ENCODE results near the gene TCEANC.

TCEANC gene

GRCh38 chrX:13693341-13693961 is 40.5 kb downstream of the TCEANC start:
- no peak overlapping the region for H3K23ac ChIP-seq (ENCODE audit: low read length)
- no peak overlapping the region for H3K4me2 ChIP-seq (ENCODE audit: low read length)
- no peak overlapping the region for H2BK5ac ChIP-seq (ENCODE audit: low read length)
- no peaks in the 10 kb centered on the region for H3K79me1 ChIP-seq (ENCODE audit: low read length)
- no peak overlapping the region for H4K8ac ChIP-seq (ENCODE audit: low read depth, low read length)
- H4K5ac ChIP-seq (ENCODE audit: low read length): no peak overlapping the region
- H3K56ac ChIP-seq (ENCODE audit: low read length): no peak overlapping the region
- H3K36me3 ChIP-seq (ENCODE audit: control insufficient read depth, insufficient read depth, low read length): no peaks in the 10 kb centered on the region
- no peak overlapping the region for H3K18ac ChIP-seq (ENCODE audit: low read length)
- peaks cover 50% of the 10 kb centered on the region for H3K79me2 ChIP-seq (ENCODE audit: control insufficient read depth, insufficient read depth, low read length)
- DNase-seq: peak; percentile 65
- no peaks in the 10 kb centered on the region for H3K27me3 ChIP-seq (ENCODE audit: insufficient read depth, low read length, poor library complexity)
- no peak overlapping the region for H2AK5ac ChIP-seq (ENCODE audit: low read length)
- no peak overlapping the region for H2BK15ac ChIP-seq (replicated peaks; ENCODE audit: low read depth)
- no peak overlapping the region for H3K27ac ChIP-seq (ENCODE audit: low read depth, low read length)
- no peak overlapping the region for H3K4ac ChIP-seq (ENCODE audit: low read depth, low read length)
- no CpG with 5 or more reads among the region's 7 CpGs for WGBS (ENCODE audit: extremely low coverage, insufficient coverage, low lambda C conversion rate)
- H3K4me3 ChIP-seq (ENCODE audit: low read length): no peak overlapping the region
- peaks cover 6% of the 10 kb centered on the region for H3K4me1 ChIP-seq (ENCODE audit: control insufficient read depth, low read depth, low read length)
- no peak overlapping the region for H3K9ac ChIP-seq (ENCODE audit: low read length)
- H2BK120ac ChIP-seq (ENCODE audit: low read depth, low read length): no peak overlapping the region

GRCh38 chrX:13694359-13694758 is 41.4 kb downstream of the TCEANC start:
- Histone ChIP-seq H3K56ac (ENCODE audit: low read length) (no peak overlapping the region), H3K18ac (ENCODE audit: low read length) (no peak overlapping the region), H3K23ac (ENCODE audit: low read length) (no peak overlapping the region), H3K9ac (ENCODE audit: low read length) (no peak overlapping the region), H4K8ac (ENCODE audit: low read depth, low read length) (no peak overlapping the region), H3K36me3 (ENCODE audit: control insufficient read depth, insufficient read depth, low read length) (no peaks in the 10 kb centered on the region), H3K4me3 (ENCODE audit: low read length) (no peak overlapping the region), H3K27ac (ENCODE audit: low read depth, low read length) (no peak overlapping the region), H2BK120ac (ENCODE audit: low read depth, low read length) (no peak overlapping the region), H3K79me2 (ENCODE audit: control insufficient read depth, insufficient read depth, low read length) (peaks cover 50% of the 10 kb centered on the region), H2AK5ac (ENCODE audit: low read length) (no peak overlapping the region), H3K4me1 (ENCODE audit: control insufficient read depth, low read depth, low read length) (peaks cover 6% of the 10 kb centered on the region), H3K4me2 (ENCODE audit: low read length) (no peak overlapping the region), H3K4ac (ENCODE audit: low read depth, low read length) (no peak overlapping the region), H2BK5ac (ENCODE audit: low read length) (no peak overlapping the region), H2BK15ac (replicated peaks; ENCODE audit: low read depth) (no peak overlapping the region), H3K27me3 (ENCODE audit: insufficient read depth, low read length, poor library complexity) (no peaks in the 10 kb centered on the region), H4K5ac (ENCODE audit: low read length) (no peak overlapping the region), H3K79me1 (ENCODE audit: low read length) (no peaks in the 10 kb centered on the region)
- DNase-seq: no peak
- no CpG with 5 or more reads among the region's 2 CpGs for WGBS (ENCODE audit: extremely low coverage, insufficient coverage, low lambda C conversion rate)

GRCh38 chrX:13694983-13695382 is 42.0 kb downstream of the TCEANC start:
- no CpG with 5 or more reads among the region's 8 CpGs for WGBS (ENCODE audit: extremely low coverage, insufficient coverage, low lambda C conversion rate)
- Histone ChIP-seq H2BK120ac (ENCODE audit: low read depth, low read length) (no peak overlapping the region), H3K4me3 (ENCODE audit: low read length) (no peak overlapping the region), H3K27me3 (ENCODE audit: insufficient read depth, low read length, poor library complexity) (no peaks in the 10 kb centered on the region), H2BK15ac (replicated peaks; ENCODE audit: low read depth) (no peak overlapping the region), H4K5ac (ENCODE audit: low read length) (no peak overlapping the region), H2BK5ac (ENCODE audit: low read length) (no peak overlapping the region), H3K27ac (ENCODE audit: low read depth, low read length) (no peak overlapping the region), H3K9ac (ENCODE audit: low read length) (no peak overlapping the region), H4K8ac (ENCODE audit: low read depth, low read length) (no peak overlapping the region), H3K4me1 (ENCODE audit: control insufficient read depth, low read depth, low read length) (peaks cover 6% of the 10 kb centered on the region), H3K18ac (ENCODE audit: low read length) (no peak overlapping the region), H3K4me2 (ENCODE audit: low read length) (no peak overlapping the region), H3K79me1 (ENCODE audit: low read length) (no peaks in the 10 kb centered on the region), H2AK5ac (ENCODE audit: low read length) (no peak overlapping the region), H3K56ac (ENCODE audit: low read length) (no peak overlapping the region), H3K36me3 (ENCODE audit: control insufficient read depth, insufficient read depth, low read length) (no peaks in the 10 kb centered on the region), H3K4ac (ENCODE audit: low read depth, low read length) (no peak overlapping the region), H3K23ac (ENCODE audit: low read length) (no peak overlapping the region), H3K79me2 (ENCODE audit: control insufficient read depth, insufficient read depth, low read length) (peaks cover 46% of the 10 kb centered on the region)
- no peak for DNase-seq

GRCh38 chrX:13695601-13696115 is 42.7 kb downstream of the TCEANC start:
- Histone ChIP-seq H3K4me2 (ENCODE audit: low read length) (no peak overlapping the region), H3K4ac (ENCODE audit: low read depth, low read length) (no peak overlapping the region), H2BK15ac (replicated peaks; ENCODE audit: low read depth) (no peak overlapping the region), H3K56ac (ENCODE audit: low read length) (no peak overlapping the region), H3K27me3 (ENCODE audit: insufficient read depth, low read length, poor library complexity) (no peaks in the 10 kb centered on the region), H4K5ac (ENCODE audit: low read length) (no peak overlapping the region), H3K4me3 (ENCODE audit: low read length) (no peak overlapping the region), H2BK120ac (ENCODE audit: low read depth, low read length) (no peak overlapping the region), H3K9ac (ENCODE audit: low read length) (no peak overlapping the region), H4K8ac (ENCODE audit: low read depth, low read length) (no peak overlapping the region), H3K79me1 (ENCODE audit: low read length) (no peaks in the 10 kb centered on the region), H3K23ac (ENCODE audit: low read length) (no peak overlapping the region), H3K79me2 (ENCODE audit: control insufficient read depth, insufficient read depth, low read length) (peaks cover 45% of the 10 kb centered on the region), H2BK5ac (ENCODE audit: low read length) (no peak overlapping the region), H3K36me3 (ENCODE audit: control insufficient read depth, insufficient read depth, low read length) (no peaks in the 10 kb centered on the region), H3K27ac (ENCODE audit: low read depth, low read length) (no peak overlapping the region), H3K4me1 (ENCODE audit: control insufficient read depth, low read depth, low read length) (peaks cover 6% of the 10 kb centered on the region), H2AK5ac (ENCODE audit: low read length) (no peak overlapping the region), H3K18ac (ENCODE audit: low read length) (no peak overlapping the region)
- DNase-seq: no peak
- WGBS (ENCODE audit: extremely low coverage, insufficient coverage, low lambda C conversion rate): 100% methylated on average over 2 of the region's 4 CpGs

- Histone ChIP-seq H2BK5ac (ENCODE audit: low read length) (no peak overlapping the region), H3K4ac (ENCODE audit: low read depth, low read length) (no peak overlapping the region), H2BK120ac (ENCODE audit: low read depth, low read length) (no peak overlapping the region), H3K79me1 (ENCODE audit: low read length) (no peaks in the 10 kb centered on the region), H3K36me3 (ENCODE audit: control insufficient read depth, insufficient read depth, low read length) (no peaks in the 10 kb centered on the region), H3K18ac (ENCODE audit: low read length) (no peak overlapping the region), H3K4me1 (ENCODE audit: control insufficient read depth, low read depth, low read length) (peaks cover 6% of the 10 kb centered on the region), H3K9ac (ENCODE audit: low read length) (no peak overlapping the region), H3K23ac (ENCODE audit: low read length) (no peak overlapping the region), H3K27ac (ENCODE audit: low read depth, low read length) (no peak overlapping the region), H3K27me3 (ENCODE audit: insufficient read depth, low read length, poor library complexity) (no peaks in the 10 kb centered on the region), H4K8ac (ENCODE audit: low read depth, low read length) (no peak overlapping the region), H4K5ac (ENCODE audit: low read length) (no peak overlapping the region), H3K56ac (ENCODE audit: low read length) (no peak overlapping the region), H3K4me3 (ENCODE audit: low read length) (no peak overlapping the region), H2BK15ac (replicated peaks; ENCODE audit: low read depth) (no peak overlapping the region), H2AK5ac (ENCODE audit: low read length) (no peak overlapping the region), H3K4me2 (ENCODE audit: low read length) (no peak overlapping the region), H3K79me2 (ENCODE audit: control insufficient read depth, insufficient read depth, low read length) (peaks cover 49% of the 10 kb centered on the region)
- WGBS (ENCODE audit: extremely low coverage, insufficient coverage, low lambda C conversion rate): no CpG with 5 or more reads among the region's 2 CpGs
- DNase-seq: no peak
Measured at GRCh38 chrX:13697455-13697854, 44.5 kb downstream of the TCEANC start.

GRCh38 chrX:13697976-13698375 is 45.0 kb downstream of the TCEANC start:
- Histone ChIP-seq H3K23ac (ENCODE audit: low read length) (no peak overlapping the region), H3K18ac (ENCODE audit: low read length) (no peak overlapping the region), H3K27ac (ENCODE audit: low read depth, low read length) (no peak overlapping the region), H2BK120ac (ENCODE audit: low read depth, low read length) (no peak overlapping the region), H2BK15ac (replicated peaks; ENCODE audit: low read depth) (no peak overlapping the region), H3K27me3 (ENCODE audit: insufficient read depth, low read length, poor library complexity) (no peaks in the 10 kb centered on the region), H3K36me3 (ENCODE audit: control insufficient read depth, insufficient read depth, low read length) (no peaks in the 10 kb centered on the region), H2AK5ac (ENCODE audit: low read length) (no peak overlapping the region), H3K4me2 (ENCODE audit: low read length) (no peak overlapping the region), H4K5ac (ENCODE audit: low read length) (no peak overlapping the region), H2BK5ac (ENCODE audit: low read length) (no peak overlapping the region), H3K4me3 (ENCODE audit: low read length) (no peak overlapping the region), H3K79me1 (ENCODE audit: low read length) (no peaks in the 10 kb centered on the region), H3K4me1 (ENCODE audit: control insufficient read depth, low read depth, low read length) (peaks cover 2% of the 10 kb centered on the region), H4K8ac (ENCODE audit: low read depth, low read length) (no peak overlapping the region), H3K56ac (ENCODE audit: low read length) (no peak overlapping the region), H3K9ac (ENCODE audit: low read length) (no peak overlapping the region), H3K4ac (ENCODE audit: low read depth, low read length) (no peak overlapping the region), H3K79me2 (ENCODE audit: control insufficient read depth, insufficient read depth, low read length) (peaks cover 48% of the 10 kb centered on the region)
- DNase-seq: no peak
- no CpG with 5 or more reads among the region's 1 CpG for whole genome bisulfite sequencing (ENCODE audit: extremely low coverage, insufficient coverage, low lambda C conversion rate)
